RWPE1 (cell line): ENCODE measurements around the gene SPATC1L.

Experiments
- CTCF ChIA-PET: fragments of 350-600 bp; sonication (Branson Sonifier 250); formaldehyde crosslinking; extraction: SDS; loops from one replicate; lab custom pipeline; 2021; lab: Yijun Ruan, JAX
- POLR2A ChIA-PET: fragments of 400-600 bp; formaldehyde crosslinking; extraction: SDS; loops from one replicate; lab custom pipeline; 2020; ENCODE audit warnings: antibody characterized with exemption; ENCODE audit not compliant: low non-redundant PET; lab: Yijun Ruan, JAX
- DNase-seq: peaks from one replicate; pipeline ENCODE4 v3.0.0; 2012; ENCODE audit warnings: low spot score
- H3K27ac ChIP-seq: fragments of 450-650 bp; 2 replicates; pipeline ENCODE4 v1.5.1; 2017
- CTCF ChIP-seq: fragments of 450-650 bp; conservative IDR thresholded peaks from 2 replicates; pipeline ENCODE4 v1.5.1; 2017; ENCODE audit warnings: low read depth, mild to moderate bottlenecking

Gene SPATC1L

GRCh38 chr21:46168659-46169386, 15.4 kb downstream of the SPATC1L start:
- CTCF ChIA-PET, result no interaction called here
- no peak for TF ChIP-seq CTCF
- no peak for DNase-seq
- H3K27ac ChIP-seq, result no peak overlapping the region
- POLR2A ChIA-PET, result no interaction called here

- POLR2A ChIA-PET, result no interaction called here
- CTCF ChIA-PET, result no interaction called here
- no peak overlapping the region for H3K27ac ChIP-seq
- no peak for DNase-seq
- no peak for TF ChIP-seq CTCF
Measured at GRCh38 chr21:46168238-46168637, 16.0 kb downstream of the SPATC1L start.

GRCh38 chr21:46165098-46165497, 19.2 kb downstream of the SPATC1L start:
- ChIA-PET CTCF (no interaction called here), POLR2A (no interaction called here)
- DNase-seq, result no peak
- TF ChIP-seq CTCF, result no peak
- no peak overlapping the region for H3K27ac ChIP-seq

- no peak overlapping the region for H3K27ac ChIP-seq
- TF ChIP-seq CTCF, result no peak
- ChIA-PET POLR2A (no interaction called here), CTCF (no interaction called here)
- no peak for DNase-seq
Measured at GRCh38 chr21:46163380-46163779, 20.9 kb downstream of the SPATC1L start.

- POLR2A ChIA-PET, result no interaction called here
- H3K27ac ChIP-seq, result no peak overlapping the region
- CTCF ChIA-PET, result interaction anchor here (1.1 kb wide), 1 partner anchor 191 kb away, joined by 4 read pairs; no protein-coding TSS in a partner anchor
- no peak for DNase-seq
- TF ChIP-seq CTCF, result no peak
Measured at GRCh38 chr21:46161633-46162592, 22.3 kb downstream of the SPATC1L start.

GRCh38 chr21:46160907-46161632, 23.2 kb downstream of the SPATC1L start:
- H3K27ac ChIP-seq, result no peak overlapping the region
- no peak for DNase-seq
- ChIA-PET CTCF (interaction anchor here (0.6 to 1.0 kb wide), 2 partner anchors 18 to 117 kb away, joined by 3 to 5 read pairs; no protein-coding TSS in a partner anchor), POLR2A (no interaction called here)
- TF ChIP-seq CTCF, result no peak
